ENCODE results near the gene MAF.
A peak's percentile ranks its signal among the peaks of the same experiment; 100 is the strongest.

The MAF gene

GRCh38 chr16:79600638-79601091 is at the start of gene MAF:
MAF (minus strand) TSS chr16:79600737; CDS start chr16:79599902, 835 bp downstream.
- TF ChIP-seq, protein P1, sequence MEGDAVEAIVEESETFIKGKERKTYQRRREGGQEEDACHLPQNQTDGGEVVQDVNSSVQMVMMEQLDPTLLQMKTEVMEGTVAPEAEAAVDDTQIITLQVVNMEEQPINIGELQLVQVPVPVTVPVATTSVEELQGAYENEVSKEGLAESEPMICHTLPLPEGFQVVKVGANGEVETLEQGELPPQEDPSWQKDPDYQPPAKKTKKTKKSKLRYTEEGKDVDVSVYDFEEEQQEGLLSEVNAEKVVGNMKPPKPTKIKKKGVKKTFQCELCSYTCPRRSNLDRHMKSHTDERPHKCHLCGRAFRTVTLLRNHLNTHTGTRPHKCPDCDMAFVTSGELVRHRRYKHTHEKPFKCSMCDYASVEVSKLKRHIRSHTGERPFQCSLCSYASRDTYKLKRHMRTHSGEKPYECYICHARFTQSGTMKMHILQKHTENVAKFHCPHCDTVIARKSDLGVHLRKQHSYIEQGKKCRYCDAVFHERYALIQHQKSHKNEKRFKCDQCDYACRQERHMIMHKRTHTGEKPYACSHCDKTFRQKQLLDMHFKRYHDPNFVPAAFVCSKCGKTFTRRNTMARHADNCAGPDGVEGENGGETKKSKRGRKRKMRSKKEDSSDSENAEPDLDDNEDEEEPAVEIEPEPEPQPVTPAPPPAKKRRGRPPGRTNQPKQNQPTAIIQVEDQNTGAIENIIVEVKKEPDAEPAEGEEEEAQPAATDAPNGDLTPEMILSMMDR (IDR thresholded peaks at IDR 0.05), result no peak
- TF ChIP-seq ZFX (IDR thresholded peaks at IDR 0.05; ENCODE audit: borderline replicate concordance), result no peak
- peak within 1 kb of the TSS; percentile 39 for H3K27ac ChIP-seq

- H3K27ac ChIP-seq, result no peak overlapping the region
- TF ChIP-seq ZFX (IDR thresholded peaks at IDR 0.05; ENCODE audit: borderline replicate concordance), result no peak
- TF ChIP-seq, protein P1 (IDR thresholded peaks at IDR 0.05), result no peak
Measured at GRCh38 chr16:79648826-79649225, 48.3 kb upstream of the MAF start.

GRCh38 chr16:79647586-79647985 is 47.0 kb upstream of the MAF start:
- H3K27ac ChIP-seq, result no peak overlapping the region
- TF ChIP-seq ZFX (IDR thresholded peaks at IDR 0.05; ENCODE audit: borderline replicate concordance), result no peak
- TF ChIP-seq, protein P1 (IDR thresholded peaks at IDR 0.05), result no peak

GRCh38 chr16:79645701-79646100 is 45.2 kb upstream of the MAF start:
- TF ChIP-seq, protein P1 (IDR thresholded peaks at IDR 0.05), result no peak
- no peak for TF ChIP-seq ZFX (IDR thresholded peaks at IDR 0.05; ENCODE audit: borderline replicate concordance)

GRCh38 chr16:79644971-79645667 is 44.6 kb upstream of the MAF start:
- TF ChIP-seq, protein P1 (IDR thresholded peaks at IDR 0.05), result no peak
- TF ChIP-seq ZFX (IDR thresholded peaks at IDR 0.05; ENCODE audit: borderline replicate concordance), result no peak
- no peak overlapping the region for H3K27ac ChIP-seq

More at GRCh38 chr16:79645701-79646100, 45.2 kb upstream of the MAF start:
- H3K27ac ChIP-seq, result no peak overlapping the region

DNA sequence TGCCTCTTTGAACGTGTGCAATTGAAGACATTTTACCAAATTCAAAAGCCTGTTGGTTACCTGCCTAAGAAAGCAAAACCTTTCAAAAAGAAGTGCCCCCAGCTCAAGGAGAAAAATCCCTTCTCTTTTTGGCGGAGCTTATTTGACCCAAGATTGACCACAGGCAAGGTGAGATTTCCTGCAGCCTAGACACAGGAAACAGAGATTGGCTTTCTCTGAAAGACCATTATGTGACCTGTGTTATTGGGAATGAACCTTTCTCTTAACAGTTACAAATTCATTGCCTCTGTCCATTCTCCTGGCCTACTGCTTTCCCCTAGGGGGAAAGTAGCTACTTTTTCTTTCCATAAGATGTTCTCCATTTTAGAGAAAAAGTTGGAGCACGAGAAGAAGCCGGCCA is 42.1 kb upstream of the MAF start:
- TF ChIP-seq ZFX (IDR thresholded peaks at IDR 0.05; ENCODE audit: borderline replicate concordance), result no peak
- TF ChIP-seq, protein P1 (IDR thresholded peaks at IDR 0.05), result no peak
- no peak overlapping the region for H3K27ac ChIP-seq
